ENCODE data around the gene PAK6.
A peak's percentile ranks its signal among the peaks of the same experiment; 100 is the strongest.

The PAK6 gene

GRCh38 chr15:40310001-40310959 is 71.4 kb downstream of the PAK6 start:
- DNase-seq (ENCODE audit: low read depth) = peak; percentile 52

- DNase-seq (ENCODE audit: low read depth) = no peak
These were observed 72.1 kb downstream of the PAK6 start for GRCh38 chr15:40310993-40311392.

- DNase-seq (ENCODE audit: low read depth) = no peak
These were observed 73.7 kb downstream of the PAK6 start for GRCh38 chr15:40312370-40313158.

GRCh38 chr15:40313531-40314398 is 74.9 kb downstream of the PAK6 start:
- DNase-seq (ENCODE audit: low read depth) = peak; percentile 61

GRCh38 chr15:40314723-40315276 is 75.9 kb downstream of the PAK6 start:
- DNase-seq (ENCODE audit: low read depth) = peak; percentile 81

GRCh38 chr15:40316931-40317330 is 78.1 kb downstream of the PAK6 start:
- no peak for DNase-seq (ENCODE audit: low read depth)

GRCh38 chr15:40317580-40317979 is 78.7 kb downstream of the PAK6 start:
- DNase-seq (ENCODE audit: low read depth) = no peak

GRCh38 chr15:40320409-40320808 is 81.5 kb downstream of the PAK6 start:
- no peak for DNase-seq (ENCODE audit: low read depth)

- peak; percentile 74 for DNase-seq (ENCODE audit: low read depth)
These were observed 82.1 kb downstream of the PAK6 start for GRCh38 chr15:40320931-40321371.

GRCh38 chr15:40322531-40323238 is 83.8 kb downstream of the PAK6 start:
- peak; percentile 69 for DNase-seq (ENCODE audit: low read depth)

- DNase-seq (ENCODE audit: low read depth) = peak; percentile 96
These were observed 84.5 kb downstream of the PAK6 start, which contains the start of gene INAFM2 for GRCh38 chr15:40323239-40323952. Gene INAFM2 (plus strand): TSS chr15:40323692. CDS start chr15:40324056, 364 bp downstream.

GRCh38 chr15:40323953-40324937 is 85.4 kb downstream of the PAK6 start:
- peak; percentile 43 for DNase-seq (ENCODE audit: low read depth)

- peak; percentile 58 for DNase-seq (ENCODE audit: low read depth)
These were observed 86.3 kb downstream of the PAK6 start for GRCh38 chr15:40325188-40325587.

- DNase-seq (ENCODE audit: low read depth) = no peak
These were observed 86.8 kb downstream of the PAK6 start for GRCh38 chr15:40325700-40326099.

Measured in EH (cell line).